ENCODE results near the gene TCAF1. TPM values are rescaled to one million over a fixed set of nuclear protein-coding genes. Genes with fewer than 3 reads are reported as not detected.

TCAF1 gene
- total and polyA plus RNA-seq, 4 donors: 20.2 to 75.1 (median 30.1) TPM

- Histone ChIP-seq H3K36me3 (ENCODE audit: control insufficient read depth in 4 of 4, insufficient read depth in 3 of 4, low read depth in 1 of 4, low read length in 3 of 4) (no peaks in the 10 kb centered on the region), H3K27ac (ENCODE audit: low read depth in 1 of 2, low read length in 2 of 2) (no peak overlapping the region), H3K9me3 (ENCODE audit: control insufficient read depth in 4 of 4, low read length in 3 of 4) (no peaks in the 10 kb centered on the region), H3K27me3 (ENCODE audit: control insufficient read depth in 4 of 4, insufficient read depth in 4 of 4, low read length in 3 of 4) (no peaks in the 10 kb centered on the region), H3K4me1 (ENCODE audit: control insufficient read depth in 4 of 4, insufficient read depth in 4 of 4, low read length in 3 of 4) (peaks cover under 1 to 8% (median 4%) of the 10 kb centered on the region in 4 donors), H3K4me3 (ENCODE audit: low read depth in 1 of 3, low read length in 3 of 3) (no peak overlapping the region), H3K9ac (ENCODE audit: low read depth in 1 of 2, low read length in 2 of 2) (no peak overlapping the region)
- WGBS: 94% methylated on average over 1 of the region's 1 CpG
- DNase-seq (ENCODE audit: low spot score): no peak
- TF ChIP-seq EGR1 (IDR thresholded peaks at IDR 0.05; ENCODE audit: low read depth in 2 of 2) (no peak), FOXA2 (IDR thresholded peaks at IDR 0.05) (no peak), HNF4G (IDR thresholded peaks at IDR 0.05) (no peak), ATF3 (IDR thresholded peaks at IDR 0.05) (no peak), HNF4A (conservative IDR thresholded peaks at IDR 0.05) (no peak), MAX (IDR thresholded peaks at IDR 0.05) (no peak), YY1 (IDR thresholded peaks at IDR 0.05) (no peak), SP1 (IDR thresholded peaks at IDR 0.05) (no peak), CTCF (IDR thresholded peaks at IDR 0.05; ENCODE audit: low read depth, low read length, missing input control) (no peak), RXRA (IDR thresholded peaks at IDR 0.05) (no peak), NR2F2 (IDR thresholded peaks at IDR 0.05) (no peak), JUND (IDR thresholded peaks at IDR 0.05) (no peak), FOXA1 (IDR thresholded peaks at IDR 0.05) (no peak), REST (IDR thresholded peaks at IDR 0.05) (no peak), ZBTB33 (IDR thresholded peaks at IDR 0.05) (no peak), GABPA (IDR thresholded peaks at IDR 0.05 in 1 of 2, conservative IDR thresholded peaks at IDR 0.05 in 1 of 2) (no peak), RAD21 (IDR thresholded peaks at IDR 0.05) (no peak), TAF1 (conservative IDR thresholded peaks at IDR 0.05) (no peak)
Measured at GRCh38 chr7:143905509-143905908, 3.5 kb upstream of the TCAF1 start.

All from liver (tissue), 9 donors.